HCT116 (cell line): ENCODE results near the gene IFI27L2.

ENCODE experiments used
- CBX3 ChIP-seq: IDR thresholded peaks from 2 replicates; pipeline ENCODE4 v1.6.1; 2012; ENCODE audit warnings: low read depth
- CTCF ChIP-seq, 3 experiments: fragments of 200-600 bp in 1 of 3; sonication (generic) in 1 of 3; IDR thresholded peaks in 2 of 3; conservative IDR thresholded peaks in 1 of 3; 2 replicates each; pipeline ENCODE4 v1.5.1; 2012 to 2017; ENCODE audit warnings: low read depth in 2 of 3, low read length in 2 of 3, antibody characterized with exemption in 1 of 3, borderline replicate concordance in 1 of 3, control low read depth in 1 of 3, mild to moderate bottlenecking in 1 of 3, mixed read lengths in 1 of 3, mixed run types in 1 of 3, moderate library complexity in 1 of 3; ENCODE audit not compliant: insufficient read depth in 1 of 3
- EGR1 ChIP-seq: IDR thresholded peaks from 2 replicates; pipeline ENCODE4 v1.6.1; 2012; ENCODE audit warnings: low read depth
- EZH2 ChIP-seq: fragments of 200-600 bp; sonication (generic); IDR thresholded peaks from 2 replicates; pipeline ENCODE4 v1.6.1; 2017; ENCODE audit warnings: antibody characterized with exemption, mixed run types
- EZH2phosphoT487 ChIP-seq: fragments of 200-600 bp; IDR thresholded peaks from 2 replicates; pipeline ENCODE4 v1.6.1; 2018; ENCODE audit warnings: antibody characterized with exemption, borderline replicate concordance
- POLR2A ChIP-seq: IDR thresholded peaks from 2 replicates; pipeline ENCODE4 v1.7.0; 2011; ENCODE audit warnings: borderline replicate concordance; ENCODE audit not compliant: insufficient read depth, insufficient read length; ENCODE audit errors: extremely low read depth
- POLR2AphosphoS5 ChIP-seq: IDR thresholded peaks from 2 replicates; pipeline ENCODE4 v1.6.1; 2011; ENCODE audit warnings: mild to moderate bottlenecking, low read depth, low read length, moderate library complexity
- RAD21 ChIP-seq: IDR thresholded peaks from 2 replicates; pipeline ENCODE4 v1.6.1; 2012; ENCODE audit warnings: low read depth, mild to moderate bottlenecking
- SRF ChIP-seq: IDR thresholded peaks from 2 replicates; pipeline ENCODE4 v1.6.1; 2012; ENCODE audit warnings: low read depth
- YY1 ChIP-seq: IDR thresholded peaks from 2 replicates; pipeline ENCODE4 v1.6.1; 2011; ENCODE audit warnings: low read length, low read depth, moderate library complexity, mild to moderate bottlenecking; ENCODE audit not compliant: insufficient replicate concordance; ENCODE audit errors: extremely low read depth
- ZNF274 ChIP-seq: fragments of 200-500 bp; sonication (Bioruptor generic); IDR thresholded peaks from 2 replicates; pipeline ENCODE4 v1.6.1; 2014; ENCODE audit warnings: mild to moderate bottlenecking, low read depth, low read length, inconsistent platforms

DNA sequence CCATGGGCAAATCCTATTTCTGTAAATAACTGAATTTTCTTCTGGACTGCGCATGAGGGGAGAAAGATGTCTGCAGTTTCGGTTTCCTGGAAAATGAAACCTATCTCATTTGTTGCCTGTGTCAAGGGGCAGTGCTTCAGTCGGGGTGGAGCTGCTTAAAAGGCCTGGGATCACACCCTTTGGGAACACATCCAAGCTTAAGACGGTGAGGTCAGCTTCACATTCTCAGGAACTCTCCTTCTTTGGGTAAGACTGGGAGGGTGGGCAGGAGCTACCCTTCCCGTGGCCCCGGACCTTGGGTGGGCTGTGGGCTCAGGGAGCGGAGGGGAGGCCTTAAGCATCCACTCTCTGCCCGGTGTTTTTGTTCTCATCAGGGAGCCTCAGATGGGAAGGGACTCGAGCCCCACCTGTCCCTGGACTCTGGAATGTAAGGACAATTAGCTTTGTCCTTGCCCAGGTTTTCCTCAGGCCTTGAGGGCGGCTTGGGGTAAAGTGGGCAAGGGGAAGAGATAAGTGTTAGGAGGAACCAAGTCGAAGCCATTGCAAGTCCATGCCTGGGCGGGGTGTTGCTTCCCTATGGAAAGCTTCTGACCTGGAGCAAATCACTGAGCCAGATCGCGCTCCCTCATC, 18.7 kb downstream of the IFI27L2 start, which contains the start of gene IFI27:
- TF ChIP-seq CTCF (IDR thresholded peaks at IDR 0.05 in 2 of 3, conservative IDR thresholded peaks at IDR 0.05 in 1 of 3; ENCODE audit: borderline replicate concordance in 1 of 3, insufficient read depth in 1 of 3, low read depth in 2 of 3, low read length in 2 of 3) (no peak), POLR2AphosphoS5 (no peak), YY1 (no peak), EZH2 (no peak), ZNF274 (no peak), EGR1 (no peak), EZH2phosphoT487 (no peak), POLR2A (no peak), RAD21 (no peak), CBX3 (no peak), SRF (no peak)
